SU-DHL-6 (cell line): ENCODE data around the gene RBPMS2.

ENCODE experiments used
- EZH2phosphoT487 ChIP-seq: fragments of 200-600 bp; sonication (generic), shearing (Covaris generic); conservative IDR thresholded peaks from 2 replicates; pipeline ENCODE4 v1.6.1; 2018; ENCODE audit warnings: mild to moderate bottlenecking, antibody characterized with exemption, low read length, moderate library complexity, mixed read lengths
- TF ChIP-seq, protein P1 (sequence below): fragments of 200-600 bp; sonication (generic); IDR thresholded peaks from one replicate; pipeline ENCODE4 v1.5.1; 2017; ENCODE audit warnings: antibody characterized with exemption, mild to moderate bottlenecking, low read length, moderate library complexity; ENCODE audit not compliant: insufficient read depth, poor library complexity, severe bottlenecking

DNA sequence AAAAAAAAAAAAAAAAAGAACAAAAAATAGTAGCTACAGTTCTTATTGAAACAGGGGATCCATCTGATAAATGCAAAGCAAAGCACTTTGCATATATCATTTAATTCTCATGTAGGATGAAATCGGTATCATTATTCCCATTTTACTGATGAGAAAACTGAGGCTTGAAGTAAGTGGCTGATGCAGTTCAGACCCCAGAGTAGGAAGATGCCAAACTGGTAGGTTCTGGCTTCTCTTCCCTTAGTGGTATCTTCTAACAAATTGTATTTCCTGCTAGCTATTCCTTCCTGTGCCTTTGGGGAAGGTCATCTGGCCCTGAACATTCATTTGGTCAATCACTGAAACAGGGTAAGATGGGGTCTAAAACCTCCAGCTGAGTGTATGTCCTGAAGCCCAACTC, 28.1 kb upstream of the RBPMS2 start:
- TF ChIP-seq, protein P1, sequence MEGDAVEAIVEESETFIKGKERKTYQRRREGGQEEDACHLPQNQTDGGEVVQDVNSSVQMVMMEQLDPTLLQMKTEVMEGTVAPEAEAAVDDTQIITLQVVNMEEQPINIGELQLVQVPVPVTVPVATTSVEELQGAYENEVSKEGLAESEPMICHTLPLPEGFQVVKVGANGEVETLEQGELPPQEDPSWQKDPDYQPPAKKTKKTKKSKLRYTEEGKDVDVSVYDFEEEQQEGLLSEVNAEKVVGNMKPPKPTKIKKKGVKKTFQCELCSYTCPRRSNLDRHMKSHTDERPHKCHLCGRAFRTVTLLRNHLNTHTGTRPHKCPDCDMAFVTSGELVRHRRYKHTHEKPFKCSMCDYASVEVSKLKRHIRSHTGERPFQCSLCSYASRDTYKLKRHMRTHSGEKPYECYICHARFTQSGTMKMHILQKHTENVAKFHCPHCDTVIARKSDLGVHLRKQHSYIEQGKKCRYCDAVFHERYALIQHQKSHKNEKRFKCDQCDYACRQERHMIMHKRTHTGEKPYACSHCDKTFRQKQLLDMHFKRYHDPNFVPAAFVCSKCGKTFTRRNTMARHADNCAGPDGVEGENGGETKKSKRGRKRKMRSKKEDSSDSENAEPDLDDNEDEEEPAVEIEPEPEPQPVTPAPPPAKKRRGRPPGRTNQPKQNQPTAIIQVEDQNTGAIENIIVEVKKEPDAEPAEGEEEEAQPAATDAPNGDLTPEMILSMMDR: no peak
- TF ChIP-seq EZH2phosphoT487: no peak
